Measurements from ENCODE around the gene ASB7.

GRCh38 chr15:100650685-100651084, 48.3 kb downstream of the ASB7 start:
- no peak for TF ChIP-seq TAF1 (IDR thresholded peaks at IDR 0.05; ENCODE audit: borderline replicate concordance, low read depth, low read length)
- TF ChIP-seq POLR2A (IDR thresholded peaks at IDR 0.05; ENCODE audit: low read depth, low read length) = no peak
- no peak for TF ChIP-seq POLR2AphosphoS5 (IDR thresholded peaks at IDR 0.05; ENCODE audit: low read depth, low read length)

All from GM12892 (cell line).